Measurements from ENCODE around the gene MLF1. TPM values are rescaled to one million over a fixed set of nuclear protein-coding genes. Genes with fewer than 3 reads are reported as not detected.

The MLF1 gene
- total RNA-seq, 1 experiment from 2014 or later = 20.4 TPM

GRCh38 chr3:158569794-158570193 lies 1.2 kb upstream of the MLF1 start:
- no peak for TF ChIP-seq CTCF (conservative IDR thresholded peaks at IDR 0.05)
- Histone ChIP-seq H3K9ac (ENCODE audit: extremely low read depth, insufficient read length, low read length) (no peak overlapping the region), H2AFZ (ENCODE audit: low read length) (no peak overlapping the region), H3K79me1 (ENCODE audit: insufficient read depth, low read depth, low read length, poor library complexity, severe bottlenecking) (no peaks in the 10 kb centered on the region), H4K91ac (ENCODE audit: insufficient read length, low read depth, low read length) (no peak overlapping the region), H3K56ac (ENCODE audit: insufficient read length, low read depth, low read length) (no peak overlapping the region), H3K23ac (ENCODE audit: insufficient read length, low read depth, low read length) (no peak overlapping the region), H3K14ac (ENCODE audit: insufficient read depth, low read length) (0 out of 2 replicates have a peak overlapping the region, but pooled peaks have one; percentile 22), H3K9me3 (ENCODE audit: control insufficient read depth, low read depth, low read length) (no peaks in the 10 kb centered on the region), H4K5ac (ENCODE audit: insufficient read length, low read depth, low read length) (no peak overlapping the region), H3T11ph (ENCODE audit: low read length) (no peak overlapping the region), H4K8ac (replicated peaks; ENCODE audit: insufficient read length, low read depth, low read length) (no peak overlapping the region), H2BK120ac (ENCODE audit: low read depth, low read length, poor library complexity, severe bottlenecking) (no peak overlapping the region), H2BK5ac (ENCODE audit: insufficient read length, low read length) (no peak overlapping the region), H3K18ac (ENCODE audit: insufficient read length, low read depth, low read length) (peak overlapping the region; percentile 35), H2BK15ac (ENCODE audit: low read depth, low read length) (no peak overlapping the region), H3K79me2 (ENCODE audit: insufficient read depth, low read length) (no peaks in the 10 kb centered on the region), H2BK12ac (ENCODE audit: insufficient read length, low read depth, low read length) (no peak overlapping the region), H3K27me3 (ENCODE audit: insufficient read depth, low read length) (no peaks in the 10 kb centered on the region), H2BK20ac (ENCODE audit: low read depth, low read length, poor library complexity, severe bottlenecking) (no peak overlapping the region), H3K4me1 (ENCODE audit: insufficient read depth, low read length) (no peaks in the 10 kb centered on the region; the same call in 1 of the 2 replicates), H3K23me2 (ENCODE audit: insufficient read length, low read depth, low read length, poor library complexity, severe bottlenecking) (peaks cover 11% of the 10 kb centered on the region), H3K4me2 (ENCODE audit: insufficient read depth, insufficient read length, low read length) (no peak overlapping the region), H3K4ac (ENCODE audit: low read depth, low read length) (no peak overlapping the region), H4K20me1 (ENCODE audit: control insufficient read depth, insufficient read depth, insufficient read length) (no peaks in the 10 kb centered on the region), H2AK5ac (ENCODE audit: insufficient read length, low read length) (no peak overlapping the region), H3K27ac (ENCODE audit: insufficient read length, low read depth, low read length) (no peak overlapping the region)
- WGBS (ENCODE audit: extremely low coverage, insufficient read length, low lambda C conversion rate) = no CpG with 5 or more reads among the region's 3 CpGs
- Mint-ChIP-seq H3K27ac (no peak overlapping the region), H3K4me3 (no peak overlapping the region), H3K27me3 (ENCODE audit: low read depth) (peaks cover 35% of the 10 kb centered on the region), H3K4me1 (peaks cover 8% of the 10 kb centered on the region in 2 experiments), H3K36me3 (ENCODE audit: insufficient read depth in 1 of 3, low read depth in 3 of 3) (no peaks in the 10 kb centered on the region; a peak in 1 of 7 replicates), H3K9me3 (peaks cover 4 to 8% of the 10 kb centered on the region in 2 experiments; a peak in 3 of 5 replicates)
- no peak for DNase-seq
